HFFc6 (cell line): ENCODE data around the gene FLT3LG. TPM values are rescaled to one million over a fixed set of nuclear protein-coding genes. Genes with fewer than 3 reads are reported as not detected.

Source experiments
- DNase-seq: peaks from one replicate; pipeline ENCODE4 v3.0.0-alpha.2; 2018
- H3K27ac Mint-ChIP-seq: 2 replicates; pipeline ENCODE4 v1.8.0; 2020; ENCODE audit warnings: mild to moderate bottlenecking, mixed read lengths
- H3K27me3 Mint-ChIP-seq: 2 replicates; pipeline ENCODE4 v1.8.0; 2021; ENCODE audit warnings: mild to moderate bottlenecking, moderate library complexity, mixed read lengths; ENCODE audit not compliant: insufficient read depth
- H3K36me3 Mint-ChIP-seq: 2 replicates; pipeline ENCODE4 v1.8.0; 2021; ENCODE audit warnings: low read depth, mixed read lengths
- H3K4me1 Mint-ChIP-seq: 2 replicates; pipeline ENCODE4 v1.8.0; 2020; ENCODE audit warnings: low read depth, mixed read lengths
- H3K4me3 Mint-ChIP-seq: 2 replicates; pipeline ENCODE4 v1.8.0; 2020; ENCODE audit warnings: mild to moderate bottlenecking, moderate library complexity, mixed read lengths
- H3K9me3 Mint-ChIP-seq: 2 replicates; pipeline ENCODE4 v1.8.0; 2020; ENCODE audit warnings: mild to moderate bottlenecking, mixed read lengths
- total RNA-seq, 6 experiments: library from RNA; stranded (reverse); fragmentation: NEBNext Ultra II Directional; extraction: Animal tissue kit (Norgen Biotek cat#: 25700); gene quantifications; 2 replicates in 1 of 6; 3 replicates in 5 of 6; pipeline ENCODE4 v1.2.3, GENCODE V29; 2021
- TF ChIP-seq, protein P1 (sequence below): fragments of 200-600 bp; sonication (generic); IDR thresholded peaks from 2 replicates; pipeline ENCODE4 v1.5.0; 2021; ENCODE audit warnings: antibody characterized with exemption, mild to moderate bottlenecking

The FLT3LG gene
- total RNA-seq, 6 experiments from 2014 or later: 4.9 to 12.5 (median 9.4) TPM

DNA sequence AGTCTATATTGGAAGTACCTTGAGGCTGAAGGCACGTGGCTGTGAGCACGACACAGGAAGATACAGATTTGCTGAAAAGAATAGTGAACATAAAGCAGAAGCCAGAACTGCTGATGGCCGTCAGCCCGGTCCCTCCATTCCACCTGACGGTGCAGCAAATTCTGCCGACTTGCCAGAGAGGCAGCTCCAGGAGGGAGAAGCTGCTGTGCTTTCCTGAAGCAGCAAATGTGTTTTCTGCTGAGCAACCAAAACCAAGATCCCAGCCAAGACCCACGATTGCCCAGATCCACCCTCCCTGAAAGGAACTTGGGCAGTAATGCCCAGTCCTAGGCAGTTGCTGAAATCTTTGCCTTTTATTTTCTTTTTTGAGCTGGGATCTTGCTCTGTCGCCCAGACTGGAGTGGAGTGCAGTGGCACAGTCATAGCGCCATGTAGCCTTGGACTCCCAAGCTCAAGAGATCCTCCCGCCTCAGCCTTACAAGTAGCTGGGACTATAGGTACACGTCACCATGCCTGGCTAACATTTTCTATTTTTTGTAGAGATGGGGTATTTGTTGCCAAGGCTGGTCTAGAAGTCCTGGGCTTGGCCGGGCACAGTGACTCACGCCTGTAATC is 46.8 kb downstream of the FLT3LG start:
- TF ChIP-seq, protein P1, sequence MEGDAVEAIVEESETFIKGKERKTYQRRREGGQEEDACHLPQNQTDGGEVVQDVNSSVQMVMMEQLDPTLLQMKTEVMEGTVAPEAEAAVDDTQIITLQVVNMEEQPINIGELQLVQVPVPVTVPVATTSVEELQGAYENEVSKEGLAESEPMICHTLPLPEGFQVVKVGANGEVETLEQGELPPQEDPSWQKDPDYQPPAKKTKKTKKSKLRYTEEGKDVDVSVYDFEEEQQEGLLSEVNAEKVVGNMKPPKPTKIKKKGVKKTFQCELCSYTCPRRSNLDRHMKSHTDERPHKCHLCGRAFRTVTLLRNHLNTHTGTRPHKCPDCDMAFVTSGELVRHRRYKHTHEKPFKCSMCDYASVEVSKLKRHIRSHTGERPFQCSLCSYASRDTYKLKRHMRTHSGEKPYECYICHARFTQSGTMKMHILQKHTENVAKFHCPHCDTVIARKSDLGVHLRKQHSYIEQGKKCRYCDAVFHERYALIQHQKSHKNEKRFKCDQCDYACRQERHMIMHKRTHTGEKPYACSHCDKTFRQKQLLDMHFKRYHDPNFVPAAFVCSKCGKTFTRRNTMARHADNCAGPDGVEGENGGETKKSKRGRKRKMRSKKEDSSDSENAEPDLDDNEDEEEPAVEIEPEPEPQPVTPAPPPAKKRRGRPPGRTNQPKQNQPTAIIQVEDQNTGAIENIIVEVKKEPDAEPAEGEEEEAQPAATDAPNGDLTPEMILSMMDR: no peak
- Mint-ChIP-seq H3K9me3 (no peaks in the 10 kb centered on the region), H3K27me3 (peaks cover under 1% of the 10 kb centered on the region; the same call in 1 of the 2 replicates), H3K27ac (no peak overlapping the region), H3K4me3 (no peak overlapping the region), H3K36me3 (peaks cover 5% of the 10 kb centered on the region; the same call in 1 of the 2 replicates), H3K4me1 (no peaks in the 10 kb centered on the region)
- no peak for DNase-seq

DNA sequence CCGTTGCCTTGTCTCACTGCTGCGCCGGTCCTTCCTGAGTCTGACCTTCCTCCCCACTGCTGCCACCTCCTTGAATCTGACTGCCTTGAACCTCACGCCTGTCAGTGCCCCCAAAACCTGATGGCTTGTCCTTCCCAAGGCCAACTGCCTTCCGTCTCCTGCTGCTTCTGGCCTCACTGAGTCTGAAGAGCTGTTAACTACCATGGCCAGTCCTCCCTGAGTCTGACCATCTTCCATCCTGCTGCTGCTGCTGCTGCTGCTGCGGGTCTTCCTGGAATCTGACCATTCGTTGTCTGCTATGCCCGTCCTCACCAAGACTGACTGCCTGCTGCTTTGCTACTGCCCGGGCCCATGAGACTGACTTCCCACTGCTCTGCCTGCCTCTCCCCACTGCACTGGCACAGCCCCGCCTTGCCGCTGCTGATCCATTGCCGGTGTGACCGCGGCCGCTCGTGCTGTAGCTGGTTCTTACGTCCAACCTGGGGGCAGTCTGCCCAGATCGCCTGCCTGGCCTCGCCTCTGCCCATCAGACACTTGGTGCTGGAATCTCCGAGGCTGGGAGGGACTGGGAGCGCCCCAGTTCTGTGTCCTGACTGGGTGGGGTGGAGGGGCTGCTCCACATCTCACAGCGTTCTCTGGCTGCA is 50.9 kb downstream of the FLT3LG start:
- TF ChIP-seq, protein P1: no peak
- H3K9me3 Mint-ChIP-seq: no peaks in the 10 kb centered on the region
- peaks cover 2% of the 10 kb centered on the region for H3K27me3 Mint-ChIP-seq
- H3K36me3 Mint-ChIP-seq: peaks cover 23% of the 10 kb centered on the region
- H3K4me1 Mint-ChIP-seq: peaks cover 20% of the 10 kb centered on the region
- DNase-seq: no peak
- H3K4me3 Mint-ChIP-seq: no peak overlapping the region
- H3K27ac Mint-ChIP-seq: no peak overlapping the region

DNA sequence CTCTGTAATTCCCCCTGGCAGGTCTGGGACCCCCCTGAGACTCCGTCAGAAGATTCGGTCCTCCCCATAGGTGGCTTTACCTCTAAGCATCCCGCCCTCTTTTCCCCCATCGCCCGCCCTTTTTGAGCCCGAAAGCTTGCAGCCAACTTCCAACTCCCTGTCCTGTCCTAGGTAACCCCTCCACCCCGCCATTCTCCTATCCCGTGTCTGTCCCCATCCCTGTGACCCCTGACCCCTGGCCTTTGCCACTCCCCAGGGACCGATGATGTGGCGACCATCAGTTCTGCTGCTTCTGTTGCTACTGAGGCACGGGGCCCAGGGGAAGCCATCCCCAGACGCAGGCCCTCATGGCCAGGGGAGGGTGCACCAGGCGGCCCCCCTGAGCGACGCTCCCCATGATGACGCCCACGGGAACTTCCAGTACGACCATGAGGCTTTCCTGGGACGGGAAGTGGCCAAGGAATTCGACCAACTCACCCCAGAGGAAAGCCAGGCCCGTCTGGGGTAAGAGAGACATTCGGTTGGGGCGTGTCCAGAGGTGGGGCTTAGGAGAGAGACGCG is 54.3 kb downstream of the FLT3LG start:
- peak overlapping the region; percentile 90 for H3K4me3 Mint-ChIP-seq
- H3K36me3 Mint-ChIP-seq: peaks cover 31% of the 10 kb centered on the region
- peak overlapping the region; percentile 97 for H3K27ac Mint-ChIP-seq
- H3K4me1 Mint-ChIP-seq: peaks cover 27% of the 10 kb centered on the region
- no peak for DNase-seq
- no peaks in the 10 kb centered on the region for H3K9me3 Mint-ChIP-seq
- TF ChIP-seq, protein P1: no peak
- H3K27me3 Mint-ChIP-seq: peaks cover 5% of the 10 kb centered on the region

DNA sequence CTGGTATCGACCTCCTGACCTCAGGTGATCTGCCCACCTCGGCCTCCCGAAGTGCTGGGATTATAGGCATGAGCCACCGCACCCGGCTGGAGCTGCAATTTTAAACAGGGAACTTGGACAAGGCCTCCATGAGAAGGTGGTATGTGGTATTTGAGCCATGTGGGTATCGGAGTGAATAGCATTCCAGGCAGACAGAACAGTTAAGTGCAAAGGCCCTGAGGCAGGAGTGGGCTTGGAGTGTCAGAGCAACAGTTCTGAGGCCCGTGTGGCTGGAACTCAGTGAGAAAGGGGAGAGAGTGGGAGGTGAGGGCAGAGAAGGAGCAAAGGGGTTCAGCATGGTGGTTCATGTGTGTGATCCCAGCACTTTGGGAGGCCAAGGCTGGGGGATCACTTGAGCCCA is 56.7 kb downstream of the FLT3LG start:
- no peaks in the 10 kb centered on the region for H3K9me3 Mint-ChIP-seq
- TF ChIP-seq, protein P1: no peak
- peaks cover 34% of the 10 kb centered on the region for H3K4me1 Mint-ChIP-seq
- no peak overlapping the region for H3K27ac Mint-ChIP-seq
- no peak overlapping the region for H3K4me3 Mint-ChIP-seq
- peaks cover 10% of the 10 kb centered on the region for H3K27me3 Mint-ChIP-seq
- DNase-seq: no peak
- peaks cover 37% of the 10 kb centered on the region for H3K36me3 Mint-ChIP-seq

DNA sequence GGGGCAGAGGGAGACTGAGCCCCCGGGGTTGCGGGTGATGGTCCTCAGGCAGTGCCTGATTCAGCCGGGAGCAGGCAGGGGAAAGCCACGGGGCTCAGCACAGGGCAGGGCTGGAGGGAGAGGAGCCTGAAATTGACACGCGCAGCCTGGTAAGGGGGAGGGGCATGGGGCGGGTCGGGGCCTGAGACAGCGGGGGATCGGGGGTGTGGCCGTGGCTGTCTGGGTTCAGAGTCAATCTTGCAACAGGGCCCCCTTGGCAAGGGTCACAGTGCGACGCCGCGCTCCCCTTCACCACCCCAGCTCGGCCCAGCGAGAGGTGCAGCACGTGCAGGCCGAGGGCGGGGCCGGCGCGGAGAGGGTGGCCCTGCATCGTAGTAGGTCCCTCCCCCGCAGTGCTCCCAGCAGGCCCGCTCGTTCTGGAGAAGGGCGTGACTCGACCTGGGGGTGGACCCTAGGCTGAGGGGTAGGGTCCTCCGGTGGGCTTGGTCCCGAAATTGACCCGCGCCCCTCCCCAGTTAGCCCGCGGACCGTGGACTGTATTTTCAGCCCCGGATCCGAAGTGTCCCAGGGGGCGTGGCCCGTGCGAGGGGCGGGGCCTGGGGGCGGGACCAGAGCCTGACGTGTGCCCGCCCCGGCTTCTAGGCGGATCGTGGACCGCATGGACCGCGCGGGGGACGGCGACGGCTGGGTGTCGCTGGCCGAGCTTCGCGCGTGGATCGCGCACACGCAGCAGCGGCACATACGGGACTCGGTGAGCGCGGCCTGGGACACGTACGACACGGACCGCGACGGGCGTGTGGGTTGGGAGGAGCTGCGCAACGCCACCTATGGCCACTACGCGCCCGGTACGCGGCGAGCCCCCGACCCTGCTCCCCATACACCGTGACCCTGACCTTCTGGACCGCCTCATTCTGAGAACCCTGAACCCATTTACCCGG is 59.8 kb downstream of the FLT3LG start:
- H3K27me3 Mint-ChIP-seq: peaks cover 9% of the 10 kb centered on the region
- no peak for DNase-seq

More for the DNA sequence above, 59.8 kb downstream of the FLT3LG start:
- Mint-ChIP-seq H3K36me3 (peaks cover 25% of the 10 kb centered on the region; the same call in 1 of the 2 replicates), H3K4me3 (peak overlapping the region; percentile 69), H3K27ac (peak overlapping the region; percentile 70), H3K4me1 (peaks cover 22% of the 10 kb centered on the region), H3K9me3 (no peaks in the 10 kb centered on the region)
- TF ChIP-seq, protein P1: 0 out of 2 replicates have a peak, but pooled peaks have one; percentile 23
